HFF-Myc (cell line): ENCODE data around the gene MOV10L1.

ENCODE experiments used
- DNase-seq: peaks from one replicate; pipeline ENCODE4 v3.0.0-alpha.2; 2011; ENCODE audit warnings: low read depth; ENCODE audit errors: extremely low read depth
- H3K4me3 ChIP-seq: replicated peaks from 2 replicates; pipeline ENCODE4 v1.5.1; 2011; ENCODE audit warnings: low read depth, mild to moderate bottlenecking, control low read depth, low read length
- CTCF ChIP-seq: IDR thresholded peaks from 2 replicates; pipeline ENCODE4 v1.5.1; 2012; ENCODE audit warnings: mild to moderate bottlenecking, low read depth, low read length, control low read depth; ENCODE audit errors: missing control alignments

Gene MOV10L1

GRCh38 chr22:50060441-50061140 is 29.2 kb upstream of the MOV10L1 start:
- no peak for DNase-seq

GRCh38 chr22:50061141-50061823 is 28.5 kb upstream of the MOV10L1 start:
- TF ChIP-seq CTCF = no peak
- H3K4me3 ChIP-seq = no peak overlapping the region

More at GRCh38 chr22:50060441-50061140, 29.2 kb upstream of the MOV10L1 start:
- no peak overlapping the region for H3K4me3 ChIP-seq
- no peak for TF ChIP-seq CTCF

GRCh38 chr22:50061824-50062355 is 27.9 kb upstream of the MOV10L1 start:
- no peak for DNase-seq
- no peak overlapping the region for H3K4me3 ChIP-seq
- no peak for TF ChIP-seq CTCF

More at GRCh38 chr22:50061141-50061823, 28.5 kb upstream of the MOV10L1 start:
- DNase-seq = no peak

GRCh38 chr22:50062509-50063135 is 27.2 kb upstream of the MOV10L1 start:
- TF ChIP-seq CTCF = no peak
- H3K4me3 ChIP-seq = no peak overlapping the region
- no peak for DNase-seq

- no peak for DNase-seq
- no peak for TF ChIP-seq CTCF
- no peak overlapping the region for H3K4me3 ChIP-seq
Observed at GRCh38 chr22:50063589-50064393, 26.0 kb upstream of the MOV10L1 start.

- H3K4me3 ChIP-seq = no peak overlapping the region
- no peak for DNase-seq
Observed at GRCh38 chr22:50064453-50064852, 25.4 kb upstream of the MOV10L1 start.

More at GRCh38 chr22:50064453-50064852, 25.4 kb upstream of the MOV10L1 start:
- no peak for TF ChIP-seq CTCF
